ENCODE measurements around the gene SMC5.

Gene SMC5

GRCh38 chr9:70315389-70315788 lies 56.6 kb downstream of the SMC5 start:
- Histone ChIP-seq H3K27me3 (ENCODE audit: control insufficient read depth in 1 of 2, insufficient read depth in 1 of 2, low read length in 2 of 2) (no peaks in the 10 kb centered on the region), H2AK5ac (ENCODE audit: low read length, severe bottlenecking) (no peak overlapping the region), H2AFZ (ENCODE audit: low read depth, low read length) (no peak overlapping the region), H2BK12ac (ENCODE audit: low read length in 2 of 2) (no peak overlapping the region), H3K23ac (ENCODE audit: low read length in 2 of 2) (no peak overlapping the region), H3K27ac (ENCODE audit: low read length, poor library complexity, severe bottlenecking) (no peak overlapping the region), H3K4me1 (ENCODE audit: control insufficient read depth, insufficient read depth, low read depth, low read length) (no peaks in the 10 kb centered on the region), H3K14ac (ENCODE audit: low read length in 2 of 2) (no peak overlapping the region), H2BK120ac (ENCODE audit: low read depth, low read length) (no peak overlapping the region), H3K4me2 (ENCODE audit: low read length, poor library complexity, severe bottlenecking) (no peak overlapping the region), H4K91ac (ENCODE audit: low read length) (no peak overlapping the region), H3K9ac (ENCODE audit: low read length) (no peak overlapping the region), H3K9me3 (ENCODE audit: control insufficient read depth, low read length) (no peaks in the 10 kb centered on the region), H4K8ac (ENCODE audit: low read length) (no peak overlapping the region), H3K79me1 (replicated peaks; ENCODE audit: low read length, poor library complexity, severe bottlenecking) (peaks cover 18% of the 10 kb centered on the region), H2BK5ac (ENCODE audit: low read depth, low read length, poor library complexity, severe bottlenecking) (no peak overlapping the region), H3K4ac (ENCODE audit: low read depth in 1 of 2, low read length in 2 of 2) (no peak overlapping the region), H3K4me3 (ENCODE audit: insufficient read depth in 1 of 2, low read depth in 1 of 2, low read length in 2 of 2) (no peak overlapping the region), H2BK15ac (ENCODE audit: low read depth, poor library complexity, severe bottlenecking) (no peak overlapping the region), H3K18ac (ENCODE audit: low read depth in 1 of 2, low read length in 2 of 2) (no peak overlapping the region), H3K36me3 (ENCODE audit: control insufficient read depth in 1 of 2, insufficient read depth in 2 of 2, low read depth in 1 of 2, low read length in 2 of 2) (peaks cover 10 to 89% of the 10 kb centered on the region in 2 experiments)
- DNase-seq = no peak
- WGBS = 55% methylated on average over 2 of the region's 3 CpGs

- H3K27ac ChIP-seq (ENCODE audit: low read length, poor library complexity, severe bottlenecking) = no peak overlapping the region
- no peak overlapping the region for H4K8ac ChIP-seq (ENCODE audit: low read length)
- no peaks in the 10 kb centered on the region for H3K27me3 ChIP-seq (ENCODE audit: control insufficient read depth in 1 of 2, insufficient read depth in 1 of 2, low read length in 2 of 2)
- H3K14ac ChIP-seq (ENCODE audit: low read length in 2 of 2) = no peak overlapping the region
- no peak overlapping the region for H3K9ac ChIP-seq (ENCODE audit: low read length)
- no peak overlapping the region for H2AK5ac ChIP-seq (ENCODE audit: low read length, severe bottlenecking)
- H3K4me1 ChIP-seq (ENCODE audit: control insufficient read depth, insufficient read depth, low read depth, low read length) = no peaks in the 10 kb centered on the region
- 94% methylated on average over 5 of the region's 6 CpGs for WGBS
- H2AFZ ChIP-seq (ENCODE audit: low read depth, low read length) = no peak overlapping the region
- no peak for DNase-seq
- H3K4me3 ChIP-seq (ENCODE audit: insufficient read depth in 1 of 2, low read depth in 1 of 2, low read length in 2 of 2) = no peak overlapping the region
- no peak overlapping the region for H3K18ac ChIP-seq (ENCODE audit: low read depth in 1 of 2, low read length in 2 of 2)
- H2BK15ac ChIP-seq (ENCODE audit: low read depth, poor library complexity, severe bottlenecking) = no peak overlapping the region
- H2BK120ac ChIP-seq (ENCODE audit: low read depth, low read length) = no peak overlapping the region
- H4K91ac ChIP-seq (ENCODE audit: low read length) = no peak overlapping the region
- H3K9me3 ChIP-seq (ENCODE audit: control insufficient read depth, low read length) = no peaks in the 10 kb centered on the region
- no peak overlapping the region for H2BK12ac ChIP-seq (ENCODE audit: low read length in 2 of 2)
- no peak overlapping the region for H2BK5ac ChIP-seq (ENCODE audit: low read depth, low read length, poor library complexity, severe bottlenecking)
- H3K4ac ChIP-seq (ENCODE audit: low read depth in 1 of 2, low read length in 2 of 2) = no peak overlapping the region
- peaks cover 14% of the 10 kb centered on the region for H3K79me1 ChIP-seq (replicated peaks; ENCODE audit: low read length, poor library complexity, severe bottlenecking)
- H3K23ac ChIP-seq (ENCODE audit: low read length in 2 of 2) = no peak overlapping the region
- no peak overlapping the region for H3K4me2 ChIP-seq (ENCODE audit: low read length, poor library complexity, severe bottlenecking)
- peaks cover 13 to 94% of the 10 kb centered on the region in 2 experiments for H3K36me3 ChIP-seq (ENCODE audit: control insufficient read depth in 1 of 2, insufficient read depth in 2 of 2, low read depth in 1 of 2, low read length in 2 of 2)
These were observed 59.2 kb downstream of the SMC5 start for GRCh38 chr9:70318002-70318401.

- peaks cover 10% of the 10 kb centered on the region for H3K79me1 ChIP-seq (replicated peaks; ENCODE audit: low read length, poor library complexity, severe bottlenecking)
- no peak overlapping the region for H3K4me3 ChIP-seq (ENCODE audit: insufficient read depth in 1 of 2, low read depth in 1 of 2, low read length in 2 of 2)
- H3K4me2 ChIP-seq (ENCODE audit: low read length, poor library complexity, severe bottlenecking) = no peak overlapping the region
- H3K9me3 ChIP-seq (ENCODE audit: control insufficient read depth, low read length) = no peaks in the 10 kb centered on the region
- H2BK15ac ChIP-seq (ENCODE audit: low read depth, poor library complexity, severe bottlenecking) = no peak overlapping the region
- H2BK12ac ChIP-seq (ENCODE audit: low read length in 2 of 2) = no peak overlapping the region
- H4K8ac ChIP-seq (ENCODE audit: low read length) = no peak overlapping the region
- H3K27ac ChIP-seq (ENCODE audit: low read length, poor library complexity, severe bottlenecking) = no peak overlapping the region
- no peak overlapping the region for H3K4ac ChIP-seq (ENCODE audit: low read depth in 1 of 2, low read length in 2 of 2)
- H3K18ac ChIP-seq (ENCODE audit: low read depth in 1 of 2, low read length in 2 of 2) = no peak overlapping the region
- H2AK5ac ChIP-seq (ENCODE audit: low read length, severe bottlenecking) = no peak overlapping the region
- no peak overlapping the region for H4K91ac ChIP-seq (ENCODE audit: low read length)
- no peak overlapping the region for H2AFZ ChIP-seq (ENCODE audit: low read depth, low read length)
- H2BK5ac ChIP-seq (ENCODE audit: low read depth, low read length, poor library complexity, severe bottlenecking) = no peak overlapping the region
- H3K9ac ChIP-seq (ENCODE audit: low read length) = no peak overlapping the region
- no peak overlapping the region for H3K14ac ChIP-seq (ENCODE audit: low read length in 2 of 2)
- no peaks in the 10 kb centered on the region for H3K4me1 ChIP-seq (ENCODE audit: control insufficient read depth, insufficient read depth, low read depth, low read length)
- no peak overlapping the region for H2BK120ac ChIP-seq (ENCODE audit: low read depth, low read length)
- peaks cover 10 to 86% of the 10 kb centered on the region in 2 experiments for H3K36me3 ChIP-seq (ENCODE audit: control insufficient read depth in 1 of 2, insufficient read depth in 2 of 2, low read depth in 1 of 2, low read length in 2 of 2)
- WGBS = 94% methylated on average over 4 of the region's 4 CpGs
- no peak overlapping the region for H3K23ac ChIP-seq (ENCODE audit: low read length in 2 of 2)
- DNase-seq = no peak
- H3K27me3 ChIP-seq (ENCODE audit: control insufficient read depth in 1 of 2, insufficient read depth in 1 of 2, low read length in 2 of 2) = no peaks in the 10 kb centered on the region
These were observed 63.3 kb downstream of the SMC5 start for GRCh38 chr9:70322096-70322495.

- no peak overlapping the region for H3K23ac ChIP-seq (ENCODE audit: low read length in 2 of 2)
- H3K9ac ChIP-seq (ENCODE audit: low read length) = peak overlapping the region; percentile 34
- H2AK5ac ChIP-seq (ENCODE audit: low read length, severe bottlenecking) = no peak overlapping the region
- no peak overlapping the region for H3K4ac ChIP-seq (ENCODE audit: low read depth in 1 of 2, low read length in 2 of 2)
- no peak overlapping the region for H2BK15ac ChIP-seq (ENCODE audit: low read depth, poor library complexity, severe bottlenecking)
- H4K91ac ChIP-seq (ENCODE audit: low read length) = no peak overlapping the region
- H3K27ac ChIP-seq (ENCODE audit: low read length, poor library complexity, severe bottlenecking) = no peak overlapping the region
- H2BK12ac ChIP-seq (ENCODE audit: low read length in 2 of 2) = no peak overlapping the region
- no peaks in the 10 kb centered on the region for H3K4me1 ChIP-seq (ENCODE audit: control insufficient read depth, insufficient read depth, low read depth, low read length)
- H2AFZ ChIP-seq (ENCODE audit: low read depth, low read length) = no peak overlapping the region
- DNase-seq = peak; percentile 51
- 82% methylated on average over 3 of the region's 3 CpGs for WGBS
- peaks cover 26 to 87% of the 10 kb centered on the region in 2 experiments for H3K36me3 ChIP-seq (ENCODE audit: control insufficient read depth in 1 of 2, insufficient read depth in 2 of 2, low read depth in 1 of 2, low read length in 2 of 2)
- no peak overlapping the region for H4K8ac ChIP-seq (ENCODE audit: low read length)
- peaks cover 15% of the 10 kb centered on the region for H3K79me1 ChIP-seq (replicated peaks; ENCODE audit: low read length, poor library complexity, severe bottlenecking)
- H3K14ac ChIP-seq (ENCODE audit: low read length in 2 of 2) = no peak overlapping the region
- no peaks in the 10 kb centered on the region for H3K9me3 ChIP-seq (ENCODE audit: control insufficient read depth, low read length)
- no peak overlapping the region for H2BK120ac ChIP-seq (ENCODE audit: low read depth, low read length)
- no peaks in the 10 kb centered on the region for H3K27me3 ChIP-seq (ENCODE audit: control insufficient read depth in 1 of 2, insufficient read depth in 1 of 2, low read length in 2 of 2)
- no peak overlapping the region for H3K4me3 ChIP-seq (ENCODE audit: insufficient read depth in 1 of 2, low read depth in 1 of 2, low read length in 2 of 2)
- H2BK5ac ChIP-seq (ENCODE audit: low read depth, low read length, poor library complexity, severe bottlenecking) = no peak overlapping the region
- H3K18ac ChIP-seq (ENCODE audit: low read depth in 1 of 2, low read length in 2 of 2) = no peak overlapping the region
- no peak overlapping the region for H3K4me2 ChIP-seq (ENCODE audit: low read length, poor library complexity, severe bottlenecking)
These were observed 66.2 kb downstream of the SMC5 start for GRCh38 chr9:70324963-70325362.

Measured in mesenchymal stem cell (in vitro differentiated cells and primary cell).